ENCODE results near the gene SUN1.
"Not testable (repeated sequence)": the region's sequence is repeated elsewhere in the genome, so short reads cannot be mapped to it uniquely, and the experiment has no call there.

SUN1 gene

DNA sequence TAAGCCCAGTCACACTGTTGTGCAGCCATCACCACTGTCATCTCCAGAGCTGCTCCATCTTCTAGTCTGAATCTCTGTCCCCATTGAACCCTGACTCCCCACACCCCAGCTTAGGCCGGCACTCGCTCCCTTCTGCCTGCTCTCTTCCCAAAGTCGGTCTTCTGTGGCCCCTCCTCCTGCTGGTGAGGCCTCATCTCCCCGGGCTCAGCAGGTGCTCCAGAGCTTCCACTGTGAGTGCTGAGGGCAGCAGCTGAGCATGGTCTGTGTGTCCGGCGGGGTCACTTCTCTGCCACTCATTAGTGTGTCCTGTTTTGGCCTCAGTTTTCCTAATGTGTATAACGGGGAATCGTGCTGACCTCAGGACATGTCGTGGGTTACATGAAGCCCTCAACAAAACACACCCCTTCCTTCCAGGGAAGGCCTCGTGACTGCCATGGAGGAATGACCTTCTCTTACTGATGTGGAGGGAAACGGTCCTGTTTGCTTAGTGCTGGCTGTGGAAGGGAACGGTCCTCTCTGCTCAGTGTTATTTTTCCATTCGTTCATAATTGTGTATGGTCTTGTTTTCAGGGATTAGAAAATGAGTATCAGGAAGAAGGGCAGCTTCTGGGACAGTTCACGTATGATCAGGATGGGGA is 39.7 kb downstream of the SUN1 start:
- no peak overlapping the region for H3K4me3 ChIP-seq (ENCODE audit: extremely low read depth, insufficient read depth, low read length, poor library complexity, severe bottlenecking)
- H3K9me3 ChIP-seq (ENCODE audit: control insufficient read depth, low read length), result no peaks in the 10 kb centered on the region
- H3K27ac ChIP-seq (ENCODE audit: low read depth, low read length, severe bottlenecking), result no peak overlapping the region
- peaks cover 70% of the 10 kb centered on the region for H3K36me3 ChIP-seq (ENCODE audit: control insufficient read depth, insufficient read depth, low read length)
- H3K4me1 ChIP-seq (ENCODE audit: control insufficient read depth, insufficient read depth, low read length, poor library complexity, severe bottlenecking), result no peaks in the 10 kb centered on the region
- WGBS, 2 experiments (ENCODE audit: insufficient coverage in 2 of 2), result 89 to 94% methylated on average over 8 to 11 of the region's 14 CpGs

DNA sequence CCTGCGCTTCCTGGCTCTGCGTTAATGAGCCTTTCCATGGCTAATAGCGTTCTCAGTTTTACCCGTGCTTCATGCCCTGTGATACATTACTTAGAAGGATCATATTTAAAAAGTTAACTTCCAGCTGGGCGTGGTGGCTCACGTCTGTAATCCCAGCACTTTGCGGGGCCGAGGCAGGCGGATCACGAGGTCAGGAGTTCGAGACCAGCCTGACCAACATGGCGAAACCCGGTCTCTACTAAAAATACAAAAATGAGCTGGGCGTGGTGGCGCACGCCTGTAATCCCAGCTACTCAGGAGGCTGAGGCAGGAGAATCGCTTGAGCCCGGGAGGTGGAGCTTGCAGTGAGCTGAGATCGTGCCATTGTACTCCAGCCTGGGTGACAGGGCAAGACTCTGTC is 40.4 kb downstream of the SUN1 start:
- H3K4me3 ChIP-seq (ENCODE audit: extremely low read depth, insufficient read depth, low read length, poor library complexity, severe bottlenecking); H3K4me1 ChIP-seq (ENCODE audit: control insufficient read depth, insufficient read depth, low read length, poor library complexity, severe bottlenecking); H3K9me3 ChIP-seq (ENCODE audit: control insufficient read depth, low read length); H3K27ac ChIP-seq (ENCODE audit: low read depth, low read length, severe bottlenecking): not testable (repeated sequence)
- 98 to 99% methylated on average over 18 of the region's 19 CpGs for WGBS, 2 experiments (ENCODE audit: insufficient coverage in 2 of 2)
- peaks cover 64% of the 10 kb centered on the region for H3K36me3 ChIP-seq (ENCODE audit: control insufficient read depth, insufficient read depth, low read length)

DNA sequence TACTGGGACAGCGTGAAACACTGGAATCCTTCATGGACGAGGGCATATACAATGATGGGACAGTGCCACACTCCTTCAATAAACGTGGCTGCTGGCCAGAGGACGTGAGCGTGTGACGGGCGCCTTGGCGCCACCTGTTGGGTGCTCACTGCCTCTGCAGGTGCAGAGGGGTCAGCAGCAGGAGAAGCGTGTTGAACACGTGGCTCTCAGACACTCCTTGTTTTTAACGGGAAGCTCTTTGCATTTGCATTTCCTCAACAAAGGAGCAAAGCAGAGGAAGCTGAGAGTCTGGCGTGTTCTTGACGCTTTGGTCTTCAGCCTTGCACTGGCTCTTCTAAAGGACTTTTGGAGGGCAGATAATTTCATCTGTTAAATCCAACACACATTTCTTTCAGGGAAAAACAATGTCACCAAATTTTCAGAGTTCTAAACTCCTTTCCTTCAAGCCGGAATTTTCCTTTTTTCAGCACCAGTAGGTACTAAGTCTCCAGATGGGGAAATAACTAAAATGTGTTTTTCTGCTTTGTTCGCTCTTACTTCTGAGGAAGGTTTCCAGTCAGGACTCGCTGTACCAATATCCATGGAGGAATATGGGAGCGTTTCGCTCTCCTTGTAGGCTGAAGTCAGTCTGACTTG is 41.2 kb downstream of the SUN1 start:
- H3K4me3 ChIP-seq (ENCODE audit: extremely low read depth, insufficient read depth, low read length, poor library complexity, severe bottlenecking), result no peak overlapping the region
- WGBS, 2 experiments (ENCODE audit: insufficient coverage in 2 of 2), result 52 to 60% methylated on average over 17 of the region's 18 CpGs
- no peaks in the 10 kb centered on the region for H3K9me3 ChIP-seq (ENCODE audit: control insufficient read depth, low read length)
- H3K27ac ChIP-seq (ENCODE audit: low read depth, low read length, severe bottlenecking), result peak overlapping the region; percentile 94
- peaks cover 62% of the 10 kb centered on the region for H3K36me3 ChIP-seq (ENCODE audit: control insufficient read depth, insufficient read depth, low read length)
- H3K4me1 ChIP-seq (ENCODE audit: control insufficient read depth, insufficient read depth, low read length, poor library complexity, severe bottlenecking), result peaks cover 8% of the 10 kb centered on the region

GRCh38 chr7:874031-874749 is 41.9 kb downstream of the SUN1 start:
- H3K4me3 ChIP-seq (ENCODE audit: extremely low read depth, insufficient read depth, low read length, poor library complexity, severe bottlenecking), result no peak overlapping the region
- WGBS, 2 experiments (ENCODE audit: insufficient coverage in 2 of 2), result 72 to 80% methylated on average over 2 to 6 of the region's 9 CpGs
- H3K27ac ChIP-seq (ENCODE audit: low read depth, low read length, severe bottlenecking), result peak overlapping the region; percentile 94
- peaks cover 8% of the 10 kb centered on the region for H3K4me1 ChIP-seq (ENCODE audit: control insufficient read depth, insufficient read depth, low read length, poor library complexity, severe bottlenecking)
- H3K9me3 ChIP-seq (ENCODE audit: control insufficient read depth, low read length), result no peaks in the 10 kb centered on the region
- peaks cover 65% of the 10 kb centered on the region for H3K36me3 ChIP-seq (ENCODE audit: control insufficient read depth, insufficient read depth, low read length)

DNA sequence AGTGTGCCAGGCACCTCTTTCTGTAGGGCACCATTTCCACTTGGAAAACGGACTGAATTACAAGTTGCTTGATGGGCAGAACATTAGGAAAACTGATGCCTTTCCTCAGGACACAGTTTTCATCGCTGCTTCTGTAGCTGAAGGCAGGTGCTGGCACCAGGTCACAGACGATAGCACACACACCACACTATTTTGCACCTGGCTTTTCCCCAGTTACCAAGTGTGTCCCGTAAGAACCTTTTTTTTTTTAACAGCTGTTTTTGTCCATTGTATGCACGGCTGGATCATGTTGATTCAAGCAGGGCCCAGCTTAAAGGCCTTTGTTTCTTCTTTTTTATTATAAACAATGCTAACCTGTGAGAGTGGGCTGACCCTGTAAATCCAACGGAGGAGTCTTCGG is 42.8 kb downstream of the SUN1 start:
- WGBS, 2 experiments (ENCODE audit: insufficient coverage in 2 of 2), result 94 to 97% methylated on average over 6 to 7 of the region's 7 CpGs
- H3K36me3 ChIP-seq (ENCODE audit: control insufficient read depth, insufficient read depth, low read length), result peaks cover 64% of the 10 kb centered on the region
- no peaks in the 10 kb centered on the region for H3K9me3 ChIP-seq (ENCODE audit: control insufficient read depth, low read length)
- H3K4me3 ChIP-seq (ENCODE audit: extremely low read depth, insufficient read depth, low read length, poor library complexity, severe bottlenecking), result no peak overlapping the region
- H3K27ac ChIP-seq (ENCODE audit: low read depth, low read length, severe bottlenecking), result no peak overlapping the region
- H3K4me1 ChIP-seq (ENCODE audit: control insufficient read depth, insufficient read depth, low read length, poor library complexity, severe bottlenecking), result peaks cover 8% of the 10 kb centered on the region

DNA sequence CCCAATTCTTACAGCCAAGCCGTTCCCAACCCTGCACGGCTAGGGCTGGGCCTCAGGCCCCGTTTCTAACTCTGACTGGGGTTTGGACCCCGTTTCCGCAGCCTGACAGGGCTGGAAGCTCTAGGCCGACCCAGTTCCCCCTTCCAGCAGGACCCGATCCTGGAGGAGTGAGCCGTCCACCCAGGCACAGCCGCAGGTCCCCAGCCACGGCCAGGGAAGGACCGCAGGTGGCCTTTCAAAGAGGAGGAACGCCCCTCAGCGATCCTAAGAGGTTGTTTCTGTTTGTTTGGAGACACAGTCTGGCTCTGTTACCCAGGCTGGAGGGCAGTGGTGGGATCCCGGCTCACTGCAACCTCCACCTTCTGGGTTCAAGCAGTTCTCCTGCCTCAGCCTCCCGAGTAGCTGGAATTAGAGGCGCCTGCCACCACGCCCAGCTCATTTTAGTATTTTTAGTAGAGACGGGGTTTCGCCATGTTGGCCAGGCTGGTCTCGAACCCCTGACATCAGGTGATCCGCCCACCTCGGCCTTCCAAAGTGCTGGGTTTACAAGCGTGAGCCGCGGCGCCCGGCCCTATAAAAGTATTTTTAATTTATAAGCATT is 43.3 kb downstream of the SUN1 start:
- H3K27ac ChIP-seq (ENCODE audit: low read depth, low read length, severe bottlenecking), result peak overlapping the region; percentile 57
- peaks cover 59% of the 10 kb centered on the region for H3K36me3 ChIP-seq (ENCODE audit: control insufficient read depth, insufficient read depth, low read length)
- H3K4me3 ChIP-seq (ENCODE audit: extremely low read depth, insufficient read depth, low read length, poor library complexity, severe bottlenecking), result no peak overlapping the region
- H3K4me1 ChIP-seq (ENCODE audit: control insufficient read depth, insufficient read depth, low read length, poor library complexity, severe bottlenecking), result peaks cover 8% of the 10 kb centered on the region
- H3K9me3 ChIP-seq (ENCODE audit: control insufficient read depth, low read length), result no peaks in the 10 kb centered on the region
- WGBS, 2 experiments (ENCODE audit: insufficient coverage in 2 of 2), result 95% methylated on average over 18 to 19 of the region's 27 CpGs

GRCh38 chr7:876077-876971 is 44.0 kb downstream of the SUN1 start, which contains the start of gene GET4:
GET4 (plus strand) TSS chr7:876554; CDS start chr7:876646, 92 bp downstream.
- Histone ChIP-seq H3K36me3 (ENCODE audit: control insufficient read depth, insufficient read depth, low read length) (peaks cover 52% of the 10 kb centered on the region), H3K27ac (ENCODE audit: low read depth, low read length, severe bottlenecking) (peak within 1 kb of the TSS; percentile 79), H3K9me3 (ENCODE audit: control insufficient read depth, low read length) (no peaks in the 10 kb centered on the region), H3K4me1 (ENCODE audit: control insufficient read depth, insufficient read depth, low read length, poor library complexity, severe bottlenecking) (peaks cover 8% of the 10 kb centered on the region), H3K4me3 (ENCODE audit: extremely low read depth, insufficient read depth, low read length, poor library complexity, severe bottlenecking) (peak within 1 kb of the TSS; percentile 86)
- 1 to 4% methylated on average over 53 to 108 of the region's 129 CpGs for WGBS, 2 experiments (ENCODE audit: insufficient coverage in 2 of 2)

DNA sequence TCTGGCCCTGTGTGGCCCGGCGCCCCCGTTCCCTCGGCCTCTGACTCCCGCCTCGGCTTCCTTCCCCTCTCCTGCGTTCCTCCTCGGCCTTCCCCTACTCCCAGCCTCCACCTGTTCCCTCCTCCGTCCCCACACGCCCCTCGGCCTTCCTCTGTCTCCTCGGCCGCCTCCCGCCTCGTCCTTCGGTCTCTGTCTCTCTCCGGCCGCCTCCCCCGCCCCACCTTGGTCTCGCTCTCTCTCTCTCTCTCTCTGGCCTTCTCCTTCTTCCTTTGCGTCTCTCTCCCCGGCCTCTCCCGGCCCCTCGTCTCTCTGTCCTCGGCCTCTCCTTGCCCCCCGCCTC is 44.7 kb downstream of the SUN1 start:
- Histone ChIP-seq H3K9me3 (ENCODE audit: control insufficient read depth, low read length) (no peaks in the 10 kb centered on the region), H3K4me1 (ENCODE audit: control insufficient read depth, insufficient read depth, low read length, poor library complexity, severe bottlenecking) (peaks cover 8% of the 10 kb centered on the region), H3K4me3 (ENCODE audit: extremely low read depth, insufficient read depth, low read length, poor library complexity, severe bottlenecking) (peak overlapping the region; percentile 86), H3K27ac (ENCODE audit: low read depth, low read length, severe bottlenecking) (peak overlapping the region; percentile 79), H3K36me3 (ENCODE audit: control insufficient read depth, insufficient read depth, low read length) (peaks cover 51% of the 10 kb centered on the region)
- WGBS, 2 experiments (ENCODE audit: insufficient coverage in 2 of 2), result 0% methylated on average over 25 of the region's 26 CpGs

DNA sequence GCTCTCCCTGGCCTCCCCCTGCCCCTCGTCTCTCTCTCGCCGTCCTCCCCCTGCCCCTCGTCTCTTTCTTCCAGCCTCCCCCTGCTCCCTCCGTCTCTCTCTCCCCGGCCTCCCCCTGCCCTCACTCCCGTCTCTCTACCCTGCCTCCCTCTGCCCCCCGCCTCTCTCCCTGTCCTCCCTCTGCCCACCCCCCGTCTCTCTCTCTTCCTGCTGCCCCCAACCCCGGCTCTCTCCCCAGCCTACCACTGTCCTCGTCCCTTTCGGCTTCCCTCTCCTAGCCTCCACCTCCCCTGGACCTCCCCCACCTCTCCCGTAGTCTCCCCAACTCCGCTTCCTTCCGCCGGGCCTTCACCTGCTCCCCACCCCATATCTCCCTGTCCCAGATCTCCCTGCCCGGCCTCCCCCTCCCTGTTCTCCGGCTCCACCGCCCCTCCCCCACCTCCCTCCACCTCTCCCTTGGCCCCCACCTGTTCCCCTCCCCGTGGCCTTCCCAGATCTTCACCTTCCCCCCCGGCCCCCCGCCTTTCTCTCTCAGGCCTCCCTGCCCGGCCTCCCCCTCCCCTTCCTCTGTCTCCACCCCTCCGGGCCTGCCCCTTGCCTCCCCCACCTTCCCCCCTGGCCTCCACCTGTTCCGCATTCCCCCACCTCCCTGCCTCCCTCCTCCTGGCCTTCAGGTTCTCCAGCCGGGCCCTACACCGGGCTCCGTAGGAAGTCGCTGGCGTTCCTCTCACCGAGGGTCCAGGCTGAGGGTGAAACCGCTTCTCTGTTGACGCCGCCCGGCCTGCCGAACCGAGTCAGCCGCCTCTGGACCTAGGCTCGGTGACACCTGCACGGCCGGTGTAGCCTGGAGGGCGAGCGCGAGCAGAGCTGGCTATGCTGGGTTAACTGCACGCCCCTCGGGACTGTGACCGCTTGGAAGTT is 45.3 kb downstream of the SUN1 start:
- peak overlapping the region; percentile 79 for H3K27ac ChIP-seq (ENCODE audit: low read depth, low read length, severe bottlenecking)
- peaks cover 8% of the 10 kb centered on the region for H3K4me1 ChIP-seq (ENCODE audit: control insufficient read depth, insufficient read depth, low read length, poor library complexity, severe bottlenecking)
- peak overlapping the region; percentile 86 for H3K4me3 ChIP-seq (ENCODE audit: extremely low read depth, insufficient read depth, low read length, poor library complexity, severe bottlenecking)
- 13 to 26% methylated on average over 21 to 33 of the region's 47 CpGs for WGBS, 2 experiments (ENCODE audit: insufficient coverage in 2 of 2)
- H3K36me3 ChIP-seq (ENCODE audit: control insufficient read depth, insufficient read depth, low read length), result peaks cover 45% of the 10 kb centered on the region
- no peaks in the 10 kb centered on the region for H3K9me3 ChIP-seq (ENCODE audit: control insufficient read depth, low read length)

Measured in mesodermal cell (in vitro differentiated cells).